Keratinocyte (primary cell): ENCODE data around the gene ILKAP. TPM values are rescaled to one million over a fixed set of nuclear protein-coding genes. Genes with fewer than 3 reads are reported as not detected.

ENCODE experiments used
- DNase-seq: peaks from one replicate; pipeline ENCODE4 v3.0.0-alpha.2; 2011; ENCODE audit warnings: low read depth, missing footprints, low spot score
- FAIRE-seq: peaks from 2 replicates; lab custom pipeline; 2011; peaks lifted over from hg19 to GRCh38; lab: Jason Lieb, UNC
- H2AFZ ChIP-seq: 2 replicates; pipeline ENCODE4 v1.6.0; 2012; ENCODE audit warnings: low read length, control low read depth, inconsistent platforms; ENCODE audit not compliant: control insufficient read depth
- H3K27ac ChIP-seq: 2 replicates; pipeline ENCODE4 v1.5.1; 2011; ENCODE audit warnings: low read length; ENCODE audit not compliant: control insufficient read depth, insufficient read depth
- H3K27me3 ChIP-seq: 3 replicates; pipeline ENCODE4 v1.6.0; 2011; ENCODE audit warnings: low read length; ENCODE audit not compliant: control insufficient read depth, insufficient read depth; ENCODE audit errors: extremely low read depth
- H3K36me3 ChIP-seq, 2 experiments: 2 replicates in 1 of 2; 3 replicates in 1 of 2; pipeline ENCODE4 v1.5.1; 2011; ENCODE audit warnings: low read length in 2 of 2, mild to moderate bottlenecking in 1 of 2; ENCODE audit not compliant: control insufficient read depth in 2 of 2, insufficient read depth in 2 of 2; ENCODE audit errors: extremely low read depth in 1 of 2
- H3K4me1 ChIP-seq: 3 replicates; pipeline ENCODE4 v1.5.1; 2011; ENCODE audit warnings: low read length; ENCODE audit not compliant: control insufficient read depth, insufficient read depth; ENCODE audit errors: extremely low read depth
- H3K4me2 ChIP-seq: 3 replicates; pipeline ENCODE4 v1.6.0; 2011; ENCODE audit warnings: low read depth, low read length; ENCODE audit not compliant: control insufficient read depth, insufficient read depth; ENCODE audit errors: extremely low read depth
- H3K4me3 ChIP-seq, 3 experiments: fragments of 200-600 bp in 1 of 3; sonication (generic) in 1 of 3; 2 replicates in 2 of 3; 3 replicates in 1 of 3; pipeline ENCODE4 v1.5.1; 2011 to 2016; ENCODE audit warnings: low read length in 3 of 3, mild to moderate bottlenecking in 3 of 3, control low read depth in 2 of 3, inconsistent platforms in 1 of 3, low read depth in 1 of 3, mixed read lengths in 1 of 3, mixed run types in 1 of 3, moderate library complexity in 1 of 3; ENCODE audit not compliant: control insufficient read depth in 2 of 3, insufficient read depth in 2 of 3; ENCODE audit errors: extremely low read depth in 1 of 3
- H3K79me2 ChIP-seq: 2 replicates; pipeline ENCODE4 v1.6.0; 2012; ENCODE audit warnings: low read length; ENCODE audit not compliant: control insufficient read depth, insufficient read depth
- H3K9ac ChIP-seq: 3 replicates; pipeline ENCODE4 v1.6.0; 2011; ENCODE audit warnings: low read length; ENCODE audit not compliant: control insufficient read depth, insufficient read depth; ENCODE audit errors: extremely low read depth
- H3K9me1 ChIP-seq: 3 replicates; pipeline ENCODE4 v1.6.0; 2011; ENCODE audit warnings: low read length; ENCODE audit not compliant: control insufficient read depth, insufficient read depth; ENCODE audit errors: extremely low read depth
- H3K9me3 ChIP-seq: 2 replicates; pipeline ENCODE4 v1.5.1; 2012; ENCODE audit warnings: low read depth, low read length; ENCODE audit not compliant: control insufficient read depth
- H4K20me1 ChIP-seq: 3 replicates; pipeline ENCODE4 v1.6.0; 2011; ENCODE audit warnings: low read length; ENCODE audit not compliant: control insufficient read depth, insufficient read depth; ENCODE audit errors: extremely low read depth
- CTCF ChIP-seq, 3 experiments: IDR thresholded peaks in 1 of 3; conservative IDR thresholded peaks in 1 of 3; optimal IDR thresholded peaks in 1 of 3; 2 replicates in 2 of 3; 3 replicates in 1 of 3; pipeline versions ENCODE3 to v1.5.1; 2011; ENCODE audit warnings: low read length in 3 of 3, mild to moderate bottlenecking in 3 of 3, moderate library complexity in 2 of 3, control low read depth in 1 of 3, inconsistent platforms in 1 of 3; ENCODE audit not compliant: insufficient read depth in 2 of 3; ENCODE audit errors: extremely low read depth in 1 of 3
- EZH2 ChIP-seq: IDR thresholded peaks from one replicate; pipeline ENCODE4 v1.6.1; 2012; ENCODE audit warnings: inconsistent platforms, mild to moderate bottlenecking, low read length, moderate library complexity
- dilution Hi-C: fragments of 300-500 bp; cut with MboI; formaldehyde crosslinking; loops from one replicate; pipeline ENCODE4 v1.7.0; 2020; ENCODE audit warnings: low sequenced_read_pairs; ENCODE audit not compliant: extremely low pct_ligation_motif_present
- polyA plus RNA-seq, 5 experiments: library from polyadenylated mRNA; depleted of rRNA in 3 of 5; stranded (reverse) in 3 of 5; stranded (forward) in 1 of 5; unstranded in 1 of 5; fragments of >200 nt; gene quantifications; 1 replicate in 1 of 5; 2 replicates in 3 of 5; 3 replicates in 1 of 5; pipeline versions ENCODE4 v1.2.1 to v1.2.3, GENCODE V29; 2011 to 2012; ENCODE audit warnings: missing spikeins in 2 of 5, low read depth in 1 of 5, low replicate concordance in 1 of 5

ILKAP gene
- polyA plus RNA-seq, 1 donor (not counting 4 experiments of a cell fraction or from before 2014, with no cell fraction given) = 39.1 TPM

GRCh38 chr2:238243496-238244076 lies 40.1 kb upstream of the ILKAP start:
- Histone ChIP-seq H3K9me1 (no peaks in the 10 kb centered on the region), H3K36me3 (peaks cover 4 to 7% of the 10 kb centered on the region in 2 experiments), H3K4me1 (no peaks in the 10 kb centered on the region), H2AFZ (no peak overlapping the region), H3K27ac (no peak overlapping the region), H3K27me3 (peaks cover 19% of the 10 kb centered on the region), H3K9ac (no peak overlapping the region), H3K4me3 (no peak overlapping the region), H4K20me1 (no peaks in the 10 kb centered on the region), H3K79me2 (no peaks in the 10 kb centered on the region), H3K9me3 (no peaks in the 10 kb centered on the region), H3K4me2 (no peak overlapping the region)
- DNase-seq (no peak), FAIRE-seq (no peak)
- TF ChIP-seq CTCF (optimal IDR thresholded peaks at IDR 0.05 in 1 of 3, IDR thresholded peaks at IDR 0.05 in 1 of 3, conservative IDR thresholded peaks at IDR 0.05 in 1 of 3; ENCODE audit: extremely low read depth in 1 of 3, insufficient read depth in 2 of 3, low read length in 3 of 3) (no peak), EZH2 (no peak)
- dilution Hi-C loops = no loop called here

GRCh38 chr2:238242731-238243495 lies 39.4 kb upstream of the ILKAP start:
- no peaks in the 10 kb centered on the region for H3K9me3 ChIP-seq
- no peak overlapping the region for H3K4me3 ChIP-seq
- no peak overlapping the region for H3K4me2 ChIP-seq
- no peak for DNase-seq
- H3K9me1 ChIP-seq = no peaks in the 10 kb centered on the region
- H4K20me1 ChIP-seq = no peaks in the 10 kb centered on the region
- H3K27me3 ChIP-seq = peaks cover 24% of the 10 kb centered on the region
- no peaks in the 10 kb centered on the region for H3K79me2 ChIP-seq
- H3K4me1 ChIP-seq = no peaks in the 10 kb centered on the region
- no peak overlapping the region for H3K9ac ChIP-seq
- TF ChIP-seq EZH2 = no peak
- no peak for TF ChIP-seq CTCF (optimal IDR thresholded peaks at IDR 0.05 in 1 of 3, IDR thresholded peaks at IDR 0.05 in 1 of 3, conservative IDR thresholded peaks at IDR 0.05 in 1 of 3; ENCODE audit: extremely low read depth in 1 of 3, insufficient read depth in 2 of 3, low read length in 3 of 3)
- no peak for FAIRE-seq
- dilution Hi-C loops = no loop called here
- no peak overlapping the region for H2AFZ ChIP-seq
- peaks cover 0 to 6% of the 10 kb centered on the region in 2 experiments for H3K36me3 ChIP-seq
- no peak overlapping the region for H3K27ac ChIP-seq
